ENCODE results near the gene RAB3IL1.

RAB3IL1 gene

DNA sequence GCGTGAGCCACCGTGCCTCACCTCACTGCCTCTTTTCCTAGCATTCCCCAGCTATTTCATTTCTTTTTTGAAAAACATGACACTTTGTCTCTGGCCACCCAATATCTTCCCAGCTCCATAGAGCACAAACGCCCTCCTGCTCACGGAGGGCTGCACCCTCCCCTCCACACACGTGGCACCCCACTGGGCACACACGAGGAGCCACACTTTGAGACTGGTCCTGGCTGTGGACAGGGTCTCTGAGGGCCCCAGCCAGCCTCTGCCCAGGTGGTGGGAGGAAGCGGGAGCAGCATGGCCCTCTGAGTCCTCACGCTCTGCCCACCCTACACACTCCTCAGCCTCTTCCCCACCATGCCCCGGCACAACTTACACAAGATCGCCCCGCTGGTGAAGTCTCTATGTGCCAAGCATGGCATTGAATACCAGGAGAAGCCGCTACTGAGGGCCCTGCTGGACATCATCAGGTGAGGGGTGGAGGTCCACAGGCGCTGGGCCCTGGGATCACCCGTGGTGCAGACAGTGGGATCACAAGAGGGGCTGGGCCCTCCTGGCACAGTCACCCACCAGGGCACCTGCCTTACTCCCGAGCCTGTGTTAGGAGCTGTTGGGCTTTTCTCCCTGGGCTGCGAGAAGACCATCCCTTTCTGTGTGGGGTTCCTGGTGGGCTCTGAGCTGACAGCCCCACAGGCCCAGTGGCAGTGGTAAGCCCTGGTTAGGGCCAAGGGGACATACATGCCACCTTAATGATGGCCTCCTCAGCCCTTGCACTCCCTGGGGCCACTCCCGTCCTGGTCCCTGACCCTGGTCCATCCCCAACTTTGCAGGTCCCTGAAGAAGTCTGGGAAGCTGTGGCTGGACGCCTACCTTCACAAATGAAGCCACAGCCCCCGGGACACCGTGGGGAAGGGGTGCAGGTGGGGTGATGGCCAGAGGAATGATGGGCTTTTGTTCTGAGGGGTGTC lies 52.3 kb downstream of the RAB3IL1 start:
- DNase-seq (ENCODE audit: low read depth): no peak

DNA sequence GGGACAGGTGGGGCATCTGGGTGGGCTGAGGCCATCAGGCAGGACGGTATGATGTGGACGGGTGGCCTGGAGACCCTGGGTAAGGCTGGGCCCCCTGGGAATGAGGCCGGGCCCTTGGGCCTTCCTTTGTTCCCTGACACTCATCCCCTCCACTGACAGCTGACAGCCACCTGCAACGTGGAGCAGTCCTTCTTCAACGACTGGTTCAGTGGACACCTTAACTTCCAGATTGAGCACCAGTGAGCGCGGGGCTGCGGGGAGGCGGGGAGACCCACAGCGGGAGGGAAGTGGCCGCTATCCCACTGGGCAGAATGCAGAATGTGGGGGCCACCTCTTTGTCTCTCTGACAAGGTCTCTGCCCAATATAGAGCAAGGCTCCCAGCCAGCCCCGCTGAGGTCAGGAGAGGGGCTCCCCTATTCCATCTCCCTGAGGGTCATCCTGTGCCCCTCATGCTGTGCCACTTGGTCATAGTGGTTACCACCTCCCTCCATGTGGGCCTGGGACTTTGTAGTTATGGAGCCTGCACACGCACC lies 53.8 kb downstream of the RAB3IL1 start:
- no peak for DNase-seq (ENCODE audit: low read depth)

DNA sequence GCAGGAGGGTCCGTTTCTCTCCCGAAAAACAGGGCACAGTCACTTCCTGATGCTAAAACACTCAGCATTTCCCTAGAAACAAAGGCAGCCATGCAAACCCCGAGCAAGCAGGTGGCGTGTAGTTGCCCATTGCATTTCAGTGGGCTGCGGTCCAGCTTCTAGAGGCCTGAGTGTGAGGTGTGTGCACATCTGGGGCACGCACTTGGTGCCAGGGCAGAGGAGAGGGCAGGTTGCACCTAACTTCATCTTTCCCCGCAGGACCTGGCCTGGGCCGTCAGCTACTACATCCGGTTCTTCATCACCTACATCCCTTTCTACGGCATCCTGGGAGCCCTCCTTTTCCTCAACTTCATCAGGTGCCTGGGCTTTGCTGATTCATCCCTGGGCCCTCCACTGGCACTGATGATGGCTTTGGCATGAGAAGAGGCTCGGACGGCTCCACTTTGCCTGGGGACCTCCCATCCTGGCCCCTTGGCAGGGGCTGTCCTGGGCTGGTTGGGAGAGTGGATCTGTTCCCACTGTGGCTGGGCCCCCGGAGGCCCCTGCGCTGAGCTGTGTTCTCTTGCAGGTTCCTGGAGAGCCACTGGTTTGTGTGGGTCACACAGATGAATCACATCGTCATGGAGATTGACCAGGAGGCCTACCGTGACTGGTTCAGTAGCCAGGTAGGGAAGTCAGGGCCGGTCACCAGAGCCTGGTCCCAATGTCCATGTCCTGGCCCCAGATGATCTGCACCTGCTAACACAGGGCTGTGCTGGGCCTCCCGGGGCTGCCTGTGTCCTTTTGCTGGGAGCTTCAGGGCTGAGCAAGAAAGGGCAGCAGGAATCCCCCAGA lies 54.4 kb downstream of the RAB3IL1 start:
- DNase-seq (ENCODE audit: low read depth): no peak

DNA sequence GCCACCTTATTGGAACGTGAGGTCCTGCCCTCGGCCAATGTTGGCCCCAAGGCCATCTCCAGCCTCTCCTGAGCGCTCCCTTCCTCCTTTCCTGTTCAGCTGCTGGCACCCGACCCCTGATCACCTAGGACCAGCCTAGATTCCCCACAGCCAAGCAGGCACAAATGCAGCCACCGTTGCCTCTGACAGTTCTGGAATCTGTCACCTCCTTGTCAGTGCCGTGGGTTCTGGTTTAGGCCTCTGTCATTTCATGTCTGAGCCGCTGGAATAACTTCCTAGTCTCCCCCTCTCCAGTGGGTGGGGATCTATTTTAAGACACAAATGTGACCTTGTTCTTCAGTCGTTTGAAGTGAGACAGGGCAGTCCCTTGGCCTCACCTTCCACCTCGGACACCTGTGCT lies 55.7 kb downstream of the RAB3IL1 start:
- no peak for DNase-seq (ENCODE audit: low read depth)

DNA sequence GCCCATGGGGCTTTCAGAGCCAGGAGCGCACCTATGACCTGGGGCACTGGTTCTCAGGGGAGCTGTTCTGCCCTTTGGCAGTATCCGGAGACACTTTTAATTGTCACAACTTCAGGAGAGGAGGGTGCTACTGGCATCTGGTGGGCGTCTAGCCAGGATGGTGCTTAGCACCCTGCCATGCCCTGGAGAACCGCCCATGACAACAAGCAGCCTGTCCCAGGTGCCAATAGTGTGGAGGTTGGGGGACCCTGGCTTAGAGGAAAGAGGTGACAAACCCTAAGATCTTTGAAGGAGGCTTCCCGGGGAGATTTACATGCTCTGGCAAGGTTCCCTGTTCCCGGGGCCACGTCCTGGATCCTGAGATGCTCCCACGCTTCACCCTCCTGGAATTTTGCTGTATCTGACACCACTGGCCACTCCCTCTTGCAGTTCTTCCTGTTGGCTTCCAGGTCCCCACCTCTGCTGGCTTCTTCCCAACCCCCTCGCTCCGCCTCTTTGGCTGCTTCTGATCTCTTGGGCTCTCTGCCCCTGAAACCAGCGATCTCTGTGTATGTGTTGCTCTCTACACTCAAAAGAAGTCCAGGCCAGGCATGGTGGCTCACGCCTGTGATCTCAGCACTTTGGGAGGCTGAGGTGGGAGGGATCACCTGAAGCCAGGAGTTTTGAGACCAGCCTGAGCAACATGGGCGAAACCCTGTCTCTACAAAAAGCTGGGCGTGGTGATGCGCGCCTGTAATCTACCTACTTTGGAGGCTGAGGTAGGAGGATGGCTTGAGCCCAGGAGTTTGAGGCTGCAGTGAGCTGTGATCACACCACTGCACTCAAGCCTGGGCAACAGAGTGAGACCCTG lies 57.1 kb downstream of the RAB3IL1 start:
- DNase-seq (ENCODE audit: low read depth): no peak

DNA sequence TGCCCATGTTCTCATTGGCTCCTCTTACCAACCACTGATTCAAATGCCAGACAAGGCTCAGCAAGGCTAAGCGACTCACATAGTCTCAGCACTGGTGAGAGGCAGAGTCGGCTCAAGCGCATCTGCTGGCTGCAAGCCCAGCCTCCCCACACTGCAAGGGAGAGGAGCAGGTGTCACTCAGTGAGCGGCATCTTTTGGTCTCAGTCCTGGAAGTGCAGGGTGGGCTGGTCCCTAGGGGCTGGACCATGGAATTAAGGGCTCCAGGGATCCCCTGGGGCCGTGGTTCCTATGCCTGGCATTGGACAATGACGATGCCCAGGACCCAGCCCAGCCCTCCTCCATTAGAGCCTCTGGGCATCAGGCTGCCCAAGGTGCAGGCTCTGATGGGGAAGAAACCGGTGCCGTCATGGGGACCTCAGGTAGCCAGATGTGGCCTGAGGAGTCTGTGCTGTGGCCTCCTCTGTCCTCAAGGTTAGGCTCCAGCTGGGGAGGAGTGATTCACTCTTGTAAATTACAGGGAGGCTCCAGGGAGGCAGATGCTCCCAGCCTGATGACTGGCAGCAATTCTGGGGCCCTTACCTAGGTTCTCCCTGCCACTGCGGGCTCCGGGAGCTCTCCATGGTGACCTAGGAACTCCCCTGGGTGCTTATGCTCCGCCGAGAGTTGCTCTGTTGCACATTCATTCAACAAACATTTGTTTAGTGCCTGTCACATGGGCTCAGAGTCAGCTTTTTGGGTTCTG lies 61.3 kb downstream of the RAB3IL1 start:
- no peak for DNase-seq (ENCODE audit: low read depth)

DNA sequence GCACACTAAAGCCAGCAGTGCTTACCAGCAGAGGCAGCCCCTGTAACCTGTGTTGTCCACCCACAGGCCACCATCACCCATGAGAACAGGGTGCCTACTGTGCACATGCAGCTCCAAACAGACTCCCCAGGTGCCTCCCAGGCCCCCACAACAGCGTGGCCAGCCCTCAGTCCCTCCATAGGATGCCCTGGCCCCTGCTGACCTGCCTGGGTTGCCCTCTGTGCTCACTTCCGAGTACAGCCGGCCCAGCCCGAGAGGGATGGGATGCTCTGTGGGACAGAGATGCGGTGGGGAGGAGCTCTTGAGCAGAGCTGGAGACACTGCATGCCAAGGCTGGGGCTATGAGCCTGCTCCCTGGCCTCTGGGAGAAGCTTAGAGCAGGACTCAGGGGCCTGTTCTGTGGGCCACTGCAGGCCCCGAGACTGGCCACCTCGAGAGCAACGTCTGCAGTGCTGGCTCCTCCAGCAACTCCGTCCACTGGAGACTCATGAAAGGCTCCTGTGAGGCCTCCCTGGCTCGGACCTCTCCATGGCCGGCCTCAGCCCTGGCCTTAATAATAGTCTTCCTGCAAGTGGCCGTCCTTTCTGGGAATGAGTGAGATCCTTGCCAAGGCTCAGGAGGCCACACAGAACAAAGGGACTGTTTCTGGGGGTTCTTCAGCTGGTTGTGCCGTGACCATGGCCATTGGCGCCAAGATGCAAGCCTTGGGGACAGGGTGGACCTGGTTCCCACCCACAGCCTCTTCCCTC lies 62.2 kb downstream of the RAB3IL1 start:
- no peak for DNase-seq (ENCODE audit: low read depth)

DNA sequence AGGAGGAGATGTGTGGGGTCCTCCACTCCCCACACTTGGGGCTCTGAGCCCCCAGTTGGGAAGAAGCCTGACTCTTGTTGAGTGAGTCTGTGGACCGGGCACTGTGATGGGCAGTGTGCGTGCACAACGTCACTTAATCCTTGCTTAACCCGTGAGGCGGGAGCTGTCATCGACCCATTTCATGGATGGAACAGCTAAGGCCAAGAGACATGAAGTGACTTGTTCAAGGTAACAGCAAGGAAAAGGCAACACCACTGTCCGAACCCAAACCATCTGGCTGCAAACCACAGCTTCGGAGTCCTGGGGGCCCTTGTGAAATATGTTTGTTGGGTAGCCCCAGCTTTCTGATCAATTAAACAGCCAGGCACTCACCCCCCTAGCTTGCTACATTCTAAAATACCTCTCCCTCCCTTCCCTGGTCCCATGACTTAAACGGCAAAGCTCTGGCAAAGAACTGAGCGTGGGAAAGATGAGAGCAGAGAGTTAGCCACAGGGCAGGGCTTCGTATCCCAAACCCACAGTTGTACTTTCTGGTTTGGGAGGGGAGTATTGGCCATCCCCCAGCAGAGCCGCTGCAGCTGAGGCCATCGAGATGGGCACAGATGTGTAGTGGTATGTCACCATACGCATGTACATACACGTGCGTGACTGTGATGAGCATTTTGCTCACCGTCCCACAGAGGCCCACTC lies 63.0 kb downstream of the RAB3IL1 start:
- DNase-seq (ENCODE audit: low read depth): no peak

DNA sequence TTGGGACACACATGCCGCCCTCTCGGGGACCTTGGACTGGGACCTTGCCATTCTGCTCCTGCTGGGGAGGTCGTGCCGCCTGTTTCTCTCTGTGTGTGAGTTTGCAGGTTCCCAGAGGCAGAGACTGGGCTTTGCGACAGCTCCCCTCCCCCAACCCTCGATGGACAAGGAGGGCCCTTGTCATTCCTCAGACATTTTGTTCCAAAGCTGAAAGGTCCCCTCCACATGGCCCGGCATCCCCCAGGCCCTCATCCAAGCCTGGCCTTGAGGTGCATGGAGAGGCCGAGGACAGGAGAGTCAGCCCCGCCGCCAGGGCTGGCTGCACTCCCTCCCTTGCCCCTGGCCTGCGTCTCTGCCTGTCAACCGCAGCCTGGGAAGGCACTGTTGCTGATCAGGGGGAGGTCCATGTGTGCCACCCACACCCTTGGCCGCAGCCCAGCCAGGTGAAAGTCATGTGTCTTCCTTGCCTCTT lies 63.6 kb downstream of the RAB3IL1 start:
- no peak for DNase-seq (ENCODE audit: low read depth)

DNA sequence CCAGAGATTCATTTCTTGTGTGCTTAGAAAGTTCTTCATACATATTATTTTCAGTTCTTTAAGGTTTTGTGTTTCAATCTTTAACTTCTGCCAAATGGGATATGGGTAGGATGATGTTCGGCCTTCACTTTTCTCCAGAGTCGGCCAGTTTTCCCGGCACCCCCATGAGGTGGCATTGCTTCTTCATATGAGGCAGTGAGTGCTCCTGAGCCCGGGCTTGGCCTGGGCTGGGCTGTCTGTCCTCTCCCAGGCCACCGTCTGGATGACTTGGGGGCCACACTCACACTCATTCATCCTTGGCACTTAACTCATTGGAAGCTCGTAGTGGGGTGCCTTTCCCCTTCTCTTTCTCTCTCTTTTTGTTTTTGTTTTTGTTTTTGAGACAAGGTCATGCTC lies 65.5 kb downstream of the RAB3IL1 start:
- no peak for DNase-seq (ENCODE audit: low read depth)

DNA sequence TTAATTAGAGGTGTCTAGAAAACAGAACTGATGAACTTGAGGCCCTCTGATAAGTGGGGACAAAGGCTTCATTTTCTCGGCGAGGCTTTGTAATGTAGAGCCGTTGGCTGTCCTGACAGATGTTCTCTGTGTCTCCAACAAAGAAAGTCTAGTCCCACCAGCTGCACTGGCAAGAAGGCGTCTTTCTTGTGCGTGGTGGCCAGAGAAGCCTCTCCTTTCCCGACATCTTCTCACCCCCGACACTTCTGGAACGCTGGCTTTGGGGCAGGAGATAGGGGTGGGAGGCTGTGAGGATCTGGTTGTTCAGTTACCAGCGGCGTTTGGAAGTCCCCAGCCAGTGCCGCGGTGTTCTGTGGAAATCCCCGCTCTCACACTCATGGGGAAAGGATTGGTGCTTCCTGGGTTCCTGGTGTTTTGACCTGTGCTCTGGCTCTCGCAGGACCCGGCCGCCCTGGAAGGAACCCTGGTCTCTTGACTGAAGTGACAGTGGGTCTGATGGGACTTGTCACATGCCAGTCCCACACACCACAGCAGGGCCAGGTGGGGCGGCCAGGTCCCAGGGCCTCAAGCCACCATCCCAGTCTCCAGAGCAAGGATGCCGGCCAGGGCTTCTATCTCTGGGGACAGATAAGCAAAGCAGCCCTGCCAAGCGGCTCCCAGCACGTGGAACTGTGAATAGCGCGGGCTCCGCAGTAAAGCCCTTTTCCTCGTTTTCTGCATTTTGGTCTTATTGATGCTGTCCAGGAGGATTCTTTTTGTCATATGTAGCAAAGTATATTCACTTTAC lies 66.1 kb downstream of the RAB3IL1 start:
- no peak for DNase-seq (ENCODE audit: low read depth)

DNA sequence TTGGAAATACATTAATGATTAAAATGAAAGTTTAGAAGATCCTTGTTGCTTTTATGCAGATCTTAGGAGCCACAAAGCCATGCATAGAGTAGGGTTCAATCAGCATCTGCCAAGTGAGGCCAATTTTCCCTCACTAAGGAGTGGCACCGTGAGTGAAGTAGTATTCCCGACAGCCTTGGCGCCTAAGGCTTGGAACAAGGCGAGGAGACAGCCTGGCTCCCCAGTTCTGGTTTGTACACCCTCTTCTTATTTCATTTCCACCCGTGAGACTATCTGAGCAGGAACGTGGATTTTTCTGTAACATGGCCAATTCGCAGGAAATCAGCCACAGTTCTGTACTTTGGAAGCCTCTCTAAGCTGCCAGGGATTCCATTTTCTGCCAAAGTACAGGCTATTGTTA lies 66.7 kb downstream of the RAB3IL1 start:
- no peak for DNase-seq (ENCODE audit: low read depth)

DNA sequence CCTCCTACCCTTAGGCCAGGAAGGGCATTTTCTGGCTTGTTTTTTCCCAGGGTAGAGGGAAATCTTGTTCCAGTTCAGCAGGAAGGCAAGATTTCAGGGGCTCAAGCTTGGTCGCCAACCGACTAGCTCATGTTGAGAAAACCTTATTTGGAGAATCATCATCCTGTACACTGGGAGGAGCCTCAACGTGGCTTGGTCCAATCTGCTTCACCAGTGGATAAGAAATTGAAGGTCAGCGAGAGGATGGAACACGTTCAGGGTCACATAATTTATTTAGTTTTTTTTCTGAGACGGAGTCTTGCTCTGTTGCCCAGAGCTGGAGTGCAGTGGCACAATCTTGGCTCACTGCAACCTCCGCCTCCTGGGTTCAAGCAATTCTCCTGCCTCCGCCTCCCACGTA lies 68.7 kb downstream of the RAB3IL1 start:
- DNase-seq (ENCODE audit: low read depth): no peak

DNA sequence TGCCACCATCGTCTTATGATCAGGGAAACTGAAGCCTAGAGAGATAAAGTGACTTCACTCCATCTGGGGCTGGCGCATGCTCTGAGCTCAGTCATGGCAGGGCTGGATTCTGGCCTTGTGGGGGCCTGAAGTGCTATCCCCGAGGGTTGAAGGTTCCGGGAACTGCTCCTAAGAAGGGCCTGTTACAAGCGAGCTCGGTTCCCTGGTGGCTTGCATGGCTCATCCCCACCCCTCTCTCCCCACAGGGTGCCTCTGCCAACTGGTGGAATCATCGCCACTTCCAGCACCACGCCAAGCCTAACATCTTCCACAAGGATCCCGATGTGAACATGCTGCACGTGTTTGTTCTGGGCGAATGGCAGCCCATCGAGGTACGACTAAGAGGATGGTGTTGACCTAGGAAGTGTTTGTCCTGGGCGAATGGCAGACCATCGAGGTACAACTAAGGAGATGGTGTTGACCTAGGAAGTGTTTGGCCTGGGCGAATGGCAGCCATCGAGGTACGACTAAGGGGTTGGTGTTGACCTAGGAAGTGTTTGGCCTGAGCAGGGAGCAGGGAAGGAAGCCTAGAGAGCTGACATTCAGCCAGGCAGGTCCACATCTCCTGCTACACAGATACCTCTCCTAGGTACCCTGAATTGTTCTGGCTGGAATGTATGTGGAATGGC lies 69.3 kb downstream of the RAB3IL1 start:
- no peak for DNase-seq (ENCODE audit: low read depth)
